ENCODE results near the gene HNRNPA0. TPM values are rescaled to one million over a fixed set of nuclear protein-coding genes. Genes with fewer than 3 reads are reported as not detected.
A peak's percentile ranks its signal among the peaks of the same experiment; 100 is the strongest.

HNRNPA0 gene
- total and polyA plus RNA-seq, 2 donors = 12.7 to 32.9 TPM

GRCh38 chr5:137747848-137748247, 6.3 kb downstream of the HNRNPA0 start:
- Histone ChIP-seq H3K4me3 (ENCODE audit: low read length in 2 of 2) (no peak overlapping the region), H3K36me3 (ENCODE audit: control insufficient read depth in 2 of 2, insufficient read depth in 2 of 2, low read length in 1 of 2) (peaks cover 0 to 21% of the 10 kb centered on the region in 2 donors), H3K27me3 (ENCODE audit: control insufficient read depth in 2 of 2, insufficient read depth in 1 of 2, low read length in 1 of 2) (no peaks in the 10 kb centered on the region), H3K9me3 (ENCODE audit: control insufficient read depth in 2 of 2, insufficient read depth in 1 of 2, low read length in 1 of 2) (no peaks in the 10 kb centered on the region), H3K4me1 (ENCODE audit: control insufficient read depth in 2 of 2, insufficient read depth in 2 of 2, low read length in 2 of 2) (peaks cover 0 to 2% of the 10 kb centered on the region in 2 donors), H3K27ac (ENCODE audit: low read depth in 1 of 2, low read length in 1 of 2) (no peak overlapping the region)
- DNase-seq (ENCODE audit: low read depth in 6 of 9, low spot score in 9 of 9) = no peak
- WGBS = 99% methylated on average over 2 of the region's 2 CpGs

DNA sequence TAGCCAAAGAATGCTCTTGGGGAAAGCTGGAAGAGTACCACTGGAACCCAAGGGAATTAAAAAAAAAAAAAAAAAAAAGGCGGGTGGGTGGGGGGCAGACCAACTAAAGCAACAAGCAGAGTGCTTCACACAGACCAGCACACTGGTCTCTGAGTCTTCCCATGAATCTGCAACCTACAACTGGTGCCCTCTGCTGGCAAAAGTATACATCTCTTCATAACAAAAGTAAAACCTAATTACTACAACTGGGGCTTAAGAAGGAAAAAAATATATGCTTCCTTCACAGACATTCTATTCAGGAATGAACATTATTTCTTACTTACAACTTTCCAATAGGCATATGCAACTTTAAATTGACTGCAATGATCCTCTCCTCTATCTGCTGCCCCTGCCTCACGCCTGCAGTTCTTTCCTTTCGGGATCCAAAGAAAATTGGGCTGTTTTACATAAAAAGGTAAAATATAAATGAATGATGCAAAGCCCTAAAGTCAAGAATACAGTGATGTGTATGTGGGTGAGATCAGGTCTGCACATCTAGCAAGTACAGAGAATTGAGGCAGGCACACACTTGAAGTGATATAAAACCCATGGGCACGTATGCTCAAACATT, 11.0 kb downstream of the HNRNPA0 start:
- Histone ChIP-seq H3K9me3 (ENCODE audit: control insufficient read depth in 2 of 2, insufficient read depth in 1 of 2, low read length in 1 of 2) (peaks cover 0 to 4% of the 10 kb centered on the region in 2 donors), H3K4me1 (ENCODE audit: control insufficient read depth in 2 of 2, insufficient read depth in 2 of 2, low read length in 2 of 2) (no peaks in the 10 kb centered on the region), H3K27me3 (ENCODE audit: control insufficient read depth in 2 of 2, insufficient read depth in 1 of 2, low read length in 1 of 2) (no peaks in the 10 kb centered on the region), H3K4me3 (ENCODE audit: low read length in 2 of 2) (no peak overlapping the region), H3K27ac (ENCODE audit: low read depth in 1 of 2, low read length in 1 of 2) (no peak overlapping the region), H3K36me3 (ENCODE audit: control insufficient read depth in 2 of 2, insufficient read depth in 2 of 2, low read length in 1 of 2) (no peaks in the 10 kb centered on the region)
- DNase-seq (ENCODE audit: low read depth in 6 of 9, low spot score in 9 of 9) = peak in 6 of 9 donors; percentile 64 to 88 (median 74)
- WGBS = 73% methylated on average over 4 of the region's 4 CpGs

DNA sequence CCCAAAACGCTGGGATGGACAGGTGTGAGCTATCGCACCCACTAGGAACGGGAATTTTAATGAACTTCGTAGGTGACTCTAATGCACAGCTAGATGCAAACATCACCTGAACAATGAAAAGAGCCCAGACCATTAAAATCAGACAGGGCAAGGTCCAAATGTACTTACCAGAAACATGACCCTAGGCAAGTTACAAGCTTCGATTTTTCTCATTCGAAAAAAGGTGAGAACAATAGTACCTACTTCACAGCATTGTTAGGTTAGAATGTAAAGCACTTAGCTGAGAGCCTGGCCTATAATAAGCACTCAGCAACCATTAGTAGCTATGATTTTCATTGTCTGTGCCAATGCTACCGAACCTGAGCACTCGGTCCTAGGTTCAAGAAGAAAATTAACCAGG, 12.4 kb downstream of the HNRNPA0 start:
- H3K4me1 ChIP-seq (ENCODE audit: control insufficient read depth in 2 of 2, insufficient read depth in 2 of 2, low read length in 2 of 2) = peaks cover 8 to 9% of the 10 kb centered on the region in 2 donors
- H3K36me3 ChIP-seq (ENCODE audit: control insufficient read depth in 2 of 2, insufficient read depth in 2 of 2, low read length in 1 of 2) = no peaks in the 10 kb centered on the region
- no peaks in the 10 kb centered on the region for H3K27me3 ChIP-seq (ENCODE audit: control insufficient read depth in 2 of 2, insufficient read depth in 1 of 2, low read length in 1 of 2)
- DNase-seq (ENCODE audit: low read depth in 6 of 9, low spot score in 9 of 9) = no peak
- H3K9me3 ChIP-seq (ENCODE audit: control insufficient read depth in 2 of 2, insufficient read depth in 1 of 2, low read length in 1 of 2) = peaks cover 0 to 5% of the 10 kb centered on the region in 2 donors
- H3K4me3 ChIP-seq (ENCODE audit: low read length in 2 of 2) = no peak overlapping the region
- H3K27ac ChIP-seq (ENCODE audit: low read depth in 1 of 2, low read length in 1 of 2) = no peak overlapping the region
- WGBS = 97% methylated on average over 8 of the region's 8 CpGs

DNA sequence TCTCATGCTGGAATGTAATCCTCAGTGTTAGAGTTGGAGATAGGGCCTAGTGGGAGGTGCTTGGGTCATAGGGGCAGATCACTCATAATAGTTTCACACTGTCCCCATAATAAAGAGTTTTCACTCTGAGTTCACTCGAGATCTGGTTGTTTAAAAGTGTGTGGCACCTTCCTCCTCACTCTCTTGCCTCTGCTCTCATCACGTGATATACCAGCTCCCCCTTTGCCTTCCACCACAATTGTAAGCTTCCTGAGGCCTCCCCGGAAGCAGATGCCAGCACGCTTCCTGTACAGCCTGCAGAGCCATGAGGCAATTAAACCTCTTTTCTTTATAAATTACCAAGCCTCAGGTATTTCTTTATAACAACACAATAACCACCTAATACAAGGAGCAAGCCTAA, 14.4 kb downstream of the HNRNPA0 start:
- Histone ChIP-seq H3K27ac (ENCODE audit: low read depth in 1 of 2, low read length in 1 of 2) (no peak overlapping the region), H3K4me3 (ENCODE audit: low read length in 2 of 2) (no peak overlapping the region), H3K4me1 (ENCODE audit: control insufficient read depth in 2 of 2, insufficient read depth in 2 of 2, low read length in 2 of 2) (peaks cover 12 to 21% of the 10 kb centered on the region in 2 donors), H3K27me3 (ENCODE audit: control insufficient read depth in 2 of 2, insufficient read depth in 1 of 2, low read length in 1 of 2) (no peaks in the 10 kb centered on the region), H3K36me3 (ENCODE audit: control insufficient read depth in 2 of 2, insufficient read depth in 2 of 2, low read length in 1 of 2) (no peaks in the 10 kb centered on the region), H3K9me3 (ENCODE audit: control insufficient read depth in 2 of 2, insufficient read depth in 1 of 2, low read length in 1 of 2) (peaks cover 0 to 5% of the 10 kb centered on the region in 2 donors)
- WGBS = 83% methylated on average over 4 of the region's 4 CpGs
- no peak for DNase-seq (ENCODE audit: low read depth in 6 of 9, low spot score in 9 of 9)

GRCh38 chr5:137738947-137739346, 15.2 kb downstream of the HNRNPA0 start:
- H3K36me3 ChIP-seq (ENCODE audit: control insufficient read depth in 2 of 2, insufficient read depth in 2 of 2, low read length in 1 of 2) = no peaks in the 10 kb centered on the region
- DNase-seq (ENCODE audit: low read depth in 6 of 9, low spot score in 9 of 9) = no peak
- 97% methylated on average over 3 of the region's 3 CpGs for WGBS
- H3K4me1 ChIP-seq (ENCODE audit: control insufficient read depth in 2 of 2, insufficient read depth in 2 of 2, low read length in 2 of 2) = peaks cover 15 to 29% of the 10 kb centered on the region in 2 donors
- no peak overlapping the region for H3K4me3 ChIP-seq (ENCODE audit: low read length in 2 of 2)
- peaks cover 0 to 5% of the 10 kb centered on the region in 2 donors for H3K9me3 ChIP-seq (ENCODE audit: control insufficient read depth in 2 of 2, insufficient read depth in 1 of 2, low read length in 1 of 2)
- no peak overlapping the region for H3K27ac ChIP-seq (ENCODE audit: low read depth in 1 of 2, low read length in 1 of 2)
- H3K27me3 ChIP-seq (ENCODE audit: control insufficient read depth in 2 of 2, insufficient read depth in 1 of 2, low read length in 1 of 2) = no peaks in the 10 kb centered on the region

DNA sequence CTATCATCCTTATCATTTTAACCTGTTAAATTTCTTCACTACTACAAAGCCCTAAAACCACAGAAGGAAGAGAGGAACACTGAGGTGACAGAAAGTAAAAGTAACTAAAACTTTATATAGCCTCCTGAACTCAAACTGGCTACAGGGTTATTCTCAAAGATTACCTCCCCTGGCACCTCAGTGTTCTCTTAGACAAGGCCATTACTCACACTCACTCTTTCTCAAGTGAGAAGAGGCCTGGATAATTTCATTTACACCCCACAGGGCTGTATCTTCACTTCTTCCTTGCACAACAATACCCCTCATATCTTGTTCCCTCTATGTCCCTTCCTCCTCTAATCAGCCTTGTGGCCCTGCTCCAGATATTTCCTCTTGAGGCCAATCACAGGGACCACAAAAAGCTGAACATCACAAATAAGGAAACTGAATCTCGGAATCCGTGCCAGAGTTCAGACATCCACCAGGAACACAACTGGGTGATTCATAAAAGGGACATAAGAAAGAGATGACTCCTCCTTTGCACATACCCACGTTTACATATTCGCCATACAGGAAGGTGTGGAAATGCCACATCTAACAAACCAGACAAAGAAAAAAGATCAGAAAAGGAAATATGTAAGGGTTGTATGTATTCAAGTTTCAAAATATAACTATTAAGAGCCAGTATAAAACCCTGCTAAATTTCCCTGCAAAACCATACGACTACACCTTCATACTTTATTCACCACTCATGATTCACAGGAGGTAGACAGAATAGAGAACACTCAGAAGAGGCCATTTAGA, 16.6 kb downstream of the HNRNPA0 start:
- peak in 4 of 9 donors; percentile 46 to 84 (median 54) for DNase-seq (ENCODE audit: low read depth in 6 of 9, low spot score in 9 of 9)
- 7% methylated on average over 5 of the region's 5 CpGs for WGBS
- Histone ChIP-seq H3K36me3 (ENCODE audit: control insufficient read depth in 2 of 2, insufficient read depth in 2 of 2, low read length in 1 of 2) (no peaks in the 10 kb centered on the region), H3K27ac (ENCODE audit: low read depth in 1 of 2, low read length in 1 of 2) (peak overlapping the region in 1 of 2 donors; percentile 69), H3K9me3 (ENCODE audit: control insufficient read depth in 2 of 2, insufficient read depth in 1 of 2, low read length in 1 of 2) (peaks cover 0 to 5% of the 10 kb centered on the region in 2 donors), H3K4me1 (ENCODE audit: control insufficient read depth in 2 of 2, insufficient read depth in 2 of 2, low read length in 2 of 2) (peaks cover 23 to 33% of the 10 kb centered on the region in 2 donors), H3K4me3 (ENCODE audit: low read length in 2 of 2) (no peak overlapping the region), H3K27me3 (ENCODE audit: control insufficient read depth in 2 of 2, insufficient read depth in 1 of 2, low read length in 1 of 2) (no peaks in the 10 kb centered on the region)

GRCh38 chr5:137736496-137736895, 17.7 kb downstream of the HNRNPA0 start:
- H3K27ac ChIP-seq (ENCODE audit: low read depth in 1 of 2, low read length in 1 of 2) = no peak overlapping the region
- WGBS = 99% methylated on average over 1 of the region's 1 CpG
- H3K4me3 ChIP-seq (ENCODE audit: low read length in 2 of 2) = no peak overlapping the region
- peaks cover 27 to 33% of the 10 kb centered on the region in 2 donors for H3K4me1 ChIP-seq (ENCODE audit: control insufficient read depth in 2 of 2, insufficient read depth in 2 of 2, low read length in 2 of 2)
- no peak for DNase-seq (ENCODE audit: low read depth in 6 of 9, low spot score in 9 of 9)
- no peaks in the 10 kb centered on the region for H3K27me3 ChIP-seq (ENCODE audit: control insufficient read depth in 2 of 2, insufficient read depth in 1 of 2, low read length in 1 of 2)
- peaks cover 0 to 3% of the 10 kb centered on the region in 2 donors for H3K36me3 ChIP-seq (ENCODE audit: control insufficient read depth in 2 of 2, insufficient read depth in 2 of 2, low read length in 1 of 2)
- peaks cover 0 to 5% of the 10 kb centered on the region in 2 donors for H3K9me3 ChIP-seq (ENCODE audit: control insufficient read depth in 2 of 2, insufficient read depth in 1 of 2, low read length in 1 of 2)

DNA sequence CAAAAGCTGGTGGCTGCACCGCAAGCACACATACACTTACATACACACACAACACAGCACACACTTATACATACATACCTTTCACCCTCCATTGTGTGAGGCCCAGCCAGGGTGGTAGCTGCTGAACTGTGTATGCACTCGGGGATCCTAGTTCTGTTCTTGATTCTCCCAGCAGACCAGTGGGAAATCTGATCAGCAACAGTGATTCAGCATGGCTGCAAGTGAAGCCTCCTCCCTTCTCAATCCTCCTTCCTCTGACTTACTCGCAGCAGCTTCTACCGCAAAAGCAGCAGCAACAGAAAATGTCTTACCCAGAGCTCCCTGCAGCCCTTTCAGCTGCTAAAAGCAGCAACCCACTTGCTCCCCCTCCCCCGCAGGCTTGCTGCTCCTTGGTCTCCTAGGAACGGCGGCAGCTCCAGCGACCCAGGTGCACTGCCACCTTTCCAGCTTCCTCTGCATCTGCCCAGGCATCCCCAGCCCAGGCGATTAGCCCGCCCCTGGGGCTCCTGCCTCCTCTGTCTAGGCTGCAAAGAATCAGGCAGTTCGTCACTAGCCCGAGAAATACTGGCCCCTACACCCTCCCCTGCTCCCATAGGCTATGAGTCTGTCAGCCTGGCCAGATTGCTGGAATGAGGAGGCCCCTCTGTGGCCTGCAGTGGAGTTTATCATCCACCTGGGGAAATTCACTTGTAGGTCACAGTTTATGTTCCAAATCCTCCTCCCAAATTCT, 18.4 kb downstream of the HNRNPA0 start, which contains the start of gene KLHL3:
Gene KLHL3, minus strand, starts transcription at position 535 of the 730 bp plus-strand sequence. Its CDS starts 443 bp downstream, at position 92.
- H3K27me3 ChIP-seq (ENCODE audit: control insufficient read depth in 2 of 2, insufficient read depth in 1 of 2, low read length in 1 of 2) = no peaks in the 10 kb centered on the region
- peak within 1 kb of the TSS; percentile 60 to 64 for H3K4me3 ChIP-seq (ENCODE audit: low read length in 2 of 2)
- under 1% methylated on average over 12 of the region's 12 CpGs for WGBS
- H3K9me3 ChIP-seq (ENCODE audit: control insufficient read depth in 2 of 2, insufficient read depth in 1 of 2, low read length in 1 of 2) = peaks cover 0 to 5% of the 10 kb centered on the region in 2 donors
- H3K36me3 ChIP-seq (ENCODE audit: control insufficient read depth in 2 of 2, insufficient read depth in 2 of 2, low read length in 1 of 2) = peaks cover 0 to 4% of the 10 kb centered on the region in 2 donors
- peak within 1 kb of the TSS; percentile 82 to 87 for H3K27ac ChIP-seq (ENCODE audit: low read depth in 1 of 2, low read length in 1 of 2)
- H3K4me1 ChIP-seq (ENCODE audit: control insufficient read depth in 2 of 2, insufficient read depth in 2 of 2, low read length in 2 of 2) = peaks cover 27 to 33% of the 10 kb centered on the region in 2 donors
- peak in 7 of 9 donors; percentile 63 to 90 (median 79) for DNase-seq (ENCODE audit: low read depth in 6 of 9, low spot score in 9 of 9)
